ENCODE measurements around the gene ANKRD16.

DNA sequence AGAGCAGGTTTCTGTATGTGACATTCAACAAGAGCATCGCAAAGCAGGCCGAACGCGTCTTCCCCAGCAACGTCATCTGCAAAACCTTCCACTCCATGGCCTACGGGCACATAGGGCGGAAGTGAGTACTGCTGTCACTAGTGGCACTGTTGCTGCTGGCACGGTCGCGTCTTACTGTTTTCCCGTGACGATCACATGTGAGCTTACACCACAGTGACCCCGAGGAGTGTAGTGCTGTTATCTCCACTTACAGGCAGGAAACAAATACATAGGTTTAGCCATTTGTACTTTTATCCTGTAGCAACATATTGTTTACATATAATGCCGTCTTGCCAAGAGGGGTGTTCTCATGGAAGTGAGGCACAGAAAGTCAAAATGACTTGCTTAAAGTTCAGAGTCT lies 25.8 kb upstream of the ANKRD16 start:
- TF ChIP-seq CTCF (IDR thresholded peaks at IDR 0.05), result no peak
- TF ChIP-seq POLR2A (IDR thresholded peaks at IDR 0.05), result no peak

All from stomach (tissue), 4 donors.